Activated CD4-positive, alpha-beta T cell treated with anti-CD3 and anti-CD28 coated beads for 4 hours (primary cell): Measurements from ENCODE around the gene MIB1.

Experiments
- DNase-seq, 2 donors: peaks; one replicate each; pipeline ENCODE4 v3.0.0-alpha.2; 2020

Gene MIB1

DNA sequence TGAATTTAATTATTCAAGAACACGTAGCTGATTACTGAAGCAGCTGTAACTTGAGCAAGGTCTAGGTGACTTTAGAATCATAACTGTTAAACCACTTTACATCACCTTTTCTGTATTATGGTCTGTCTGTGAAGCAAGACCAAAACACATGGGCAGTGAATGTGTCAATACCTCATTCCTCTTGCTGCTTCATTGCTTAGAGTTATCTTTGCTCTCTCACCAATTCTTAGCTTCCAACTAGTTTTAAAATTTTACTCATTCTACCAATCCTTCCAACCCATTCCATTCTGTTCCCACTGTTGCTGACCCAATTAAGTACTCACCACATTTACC, 80.2 kb downstream of the MIB1 start:
- DNase-seq, result no peak

DNA sequence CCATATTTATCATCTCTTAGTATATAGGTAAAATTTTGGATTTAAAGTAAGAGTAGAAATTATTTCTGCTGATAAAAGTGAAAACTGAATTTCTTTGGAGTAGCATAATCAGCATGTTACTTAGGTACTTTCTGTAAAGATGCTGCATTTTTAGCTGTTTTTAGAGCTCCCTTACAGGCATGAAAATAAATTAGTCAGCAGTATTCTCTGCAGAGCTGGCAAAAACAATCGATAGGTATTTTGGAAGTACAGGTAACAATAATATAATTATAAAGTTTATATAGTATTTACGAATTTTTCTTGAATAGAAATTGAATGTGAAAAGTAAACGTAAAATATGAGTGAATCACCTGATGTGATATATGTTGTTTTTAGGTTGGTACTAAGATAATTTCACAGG, 83.3 kb downstream of the MIB1 start:
- no peak for DNase-seq

DNA sequence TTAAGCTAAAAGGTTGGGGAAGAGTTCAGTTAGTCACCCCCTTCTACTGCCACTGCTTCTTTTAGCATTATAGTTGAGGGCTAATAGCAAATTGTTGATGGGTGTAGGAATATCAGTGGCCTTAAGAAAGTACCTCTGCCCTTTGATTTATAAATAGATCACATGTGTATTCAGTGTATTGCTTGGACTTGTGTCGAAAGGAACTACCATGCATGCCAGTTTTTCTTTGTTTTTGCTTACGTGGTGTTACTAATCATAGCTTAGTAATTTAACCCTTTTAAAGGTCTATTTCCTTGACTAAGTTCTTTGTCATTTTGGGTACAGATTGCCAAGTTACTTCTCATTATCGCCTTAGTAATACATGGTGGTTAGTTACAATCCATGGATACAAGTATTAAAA, 85.6 kb downstream of the MIB1 start:
- no peak for DNase-seq

DNA sequence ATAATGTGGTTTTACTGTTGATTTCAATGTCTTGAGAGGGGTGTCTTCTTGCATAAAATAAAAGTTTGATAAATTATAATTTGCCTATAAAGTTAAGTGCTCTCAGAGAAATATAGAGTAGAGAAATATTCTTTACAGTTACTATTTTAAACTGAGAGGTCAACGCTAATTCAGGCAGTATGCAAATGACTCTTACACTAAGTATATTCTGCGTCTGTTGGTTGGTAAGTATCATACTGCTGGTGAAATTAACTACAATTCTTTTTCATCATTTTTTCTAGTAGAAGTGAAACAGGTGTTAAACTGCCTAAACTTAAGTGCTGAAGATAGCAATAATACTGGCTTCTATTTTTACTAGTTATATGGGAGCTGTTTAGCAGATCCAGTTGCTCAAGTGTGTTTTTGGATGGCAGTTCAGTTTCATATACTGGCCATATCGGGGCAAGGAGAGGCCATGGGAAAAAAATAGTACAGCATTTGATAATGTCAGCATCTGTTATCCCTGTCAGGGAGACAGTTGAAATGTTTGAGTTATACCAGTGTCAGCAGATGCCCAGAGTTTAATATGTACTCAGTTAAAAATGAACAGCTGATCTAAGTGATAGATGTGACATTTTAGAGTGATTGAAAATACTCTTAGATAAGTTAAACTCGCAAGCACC, 86.2 kb downstream of the MIB1 start:
- no peak for DNase-seq

DNA sequence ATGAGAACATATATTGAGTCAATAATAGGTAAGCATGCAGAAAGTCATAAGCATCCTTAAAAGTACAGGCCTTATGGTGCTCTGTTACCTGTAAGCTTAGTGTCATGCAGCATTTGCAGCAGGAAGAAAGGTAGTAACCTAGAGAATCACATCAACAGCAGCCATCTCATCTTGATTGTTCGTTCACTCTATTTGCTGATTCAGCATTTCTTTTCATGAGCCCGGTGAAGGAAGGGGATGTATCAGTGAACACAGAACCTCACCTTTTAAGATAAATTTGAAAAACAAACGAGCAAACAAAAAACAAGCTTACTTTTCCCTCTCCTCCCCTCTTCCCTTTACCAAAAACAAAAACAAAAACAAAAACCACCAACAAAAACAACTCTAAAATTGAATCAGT, 89.9 kb downstream of the MIB1 start:
- no peak for DNase-seq

DNA sequence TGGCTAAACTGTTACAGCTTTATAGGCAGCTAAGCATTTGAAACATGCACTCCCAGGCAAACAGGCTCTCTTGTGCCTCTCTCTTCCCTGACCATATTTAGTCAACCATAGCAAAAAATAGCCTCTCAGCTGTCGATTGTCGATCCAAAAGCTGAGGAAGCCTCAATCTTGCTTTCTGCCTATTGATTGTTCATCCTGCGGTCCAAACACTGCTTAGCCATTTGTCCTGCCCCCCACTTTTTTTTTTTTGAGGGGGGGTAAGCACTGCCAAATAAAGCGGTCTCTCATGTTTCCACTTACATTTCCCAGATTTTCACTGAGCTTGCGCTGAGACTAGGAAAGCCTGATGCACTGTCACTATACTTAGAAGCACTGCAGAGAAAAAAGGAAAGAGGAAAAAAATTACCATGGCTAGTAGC, 90.8 kb downstream of the MIB1 start:
- no peak for DNase-seq

DNA sequence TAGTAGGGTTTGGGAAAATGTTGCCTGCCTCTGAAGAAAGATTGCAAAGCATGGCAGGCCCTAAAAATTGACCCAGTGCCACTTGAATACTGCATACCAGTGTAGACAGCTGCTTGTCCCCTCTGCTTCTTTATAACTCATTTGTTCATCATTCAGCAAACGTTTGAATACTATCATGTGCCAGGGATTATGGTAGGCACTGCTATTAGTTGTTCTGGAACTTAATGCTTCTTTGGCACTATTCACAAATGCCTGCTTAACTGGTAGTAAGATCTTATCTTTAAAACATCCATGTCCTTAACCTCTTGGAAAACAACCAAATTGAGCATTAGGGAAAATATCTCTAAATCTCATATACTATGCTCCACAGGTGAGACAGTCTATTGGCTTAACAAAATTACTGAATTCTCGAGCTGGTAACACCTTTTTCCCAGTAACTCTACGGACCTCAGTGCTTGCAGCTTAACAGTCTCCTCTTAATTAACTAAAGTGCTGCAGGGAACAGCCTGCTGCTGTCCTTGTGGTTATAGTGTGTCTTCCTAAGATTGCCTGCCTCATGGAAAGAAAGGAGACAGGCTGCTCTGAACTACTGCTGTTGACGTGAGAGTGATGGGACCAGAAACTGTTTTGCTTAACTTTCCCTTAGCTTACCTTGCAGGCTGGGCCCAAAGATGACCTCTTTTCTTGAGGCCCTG, 93.2 kb downstream of the MIB1 start:
- DNase-seq, result no peak

DNA sequence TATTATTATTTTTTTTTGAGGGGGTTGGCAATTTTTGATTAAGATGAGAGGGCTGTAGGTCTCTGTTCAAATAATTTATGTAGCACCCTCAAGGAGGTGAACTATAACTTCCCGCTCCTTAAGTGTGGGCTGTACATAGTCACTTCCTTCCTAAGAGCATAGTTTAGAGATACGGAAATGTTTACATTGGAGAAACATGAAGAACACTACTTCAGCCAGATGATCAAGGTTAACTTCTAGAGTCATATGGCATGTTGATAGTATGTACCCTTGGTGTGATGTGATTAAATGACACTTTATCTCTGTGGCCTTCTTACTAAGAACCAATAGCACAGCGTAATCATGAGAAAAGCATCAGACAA, 93.7 kb downstream of the MIB1 start:
- no peak for DNase-seq

DNA sequence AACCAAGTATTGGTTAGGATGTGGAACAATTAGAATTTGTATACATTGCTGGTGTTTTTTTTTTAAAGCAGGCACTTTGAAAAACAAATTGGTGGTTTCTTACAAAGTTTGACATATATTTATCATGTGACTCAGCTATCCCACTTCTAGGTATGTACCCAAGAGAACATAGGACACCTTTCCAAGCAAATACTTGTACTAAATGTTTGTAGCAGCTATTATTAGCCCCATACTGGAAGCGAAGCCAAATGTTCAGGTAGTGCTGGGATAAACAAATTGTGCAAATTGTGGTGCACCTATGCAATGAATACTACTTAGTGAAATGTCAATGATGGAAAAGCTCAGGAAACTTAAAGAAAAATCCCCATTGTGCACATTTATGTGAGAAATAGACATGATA, 101.0 kb downstream of the MIB1 start:
- no peak for DNase-seq

DNA sequence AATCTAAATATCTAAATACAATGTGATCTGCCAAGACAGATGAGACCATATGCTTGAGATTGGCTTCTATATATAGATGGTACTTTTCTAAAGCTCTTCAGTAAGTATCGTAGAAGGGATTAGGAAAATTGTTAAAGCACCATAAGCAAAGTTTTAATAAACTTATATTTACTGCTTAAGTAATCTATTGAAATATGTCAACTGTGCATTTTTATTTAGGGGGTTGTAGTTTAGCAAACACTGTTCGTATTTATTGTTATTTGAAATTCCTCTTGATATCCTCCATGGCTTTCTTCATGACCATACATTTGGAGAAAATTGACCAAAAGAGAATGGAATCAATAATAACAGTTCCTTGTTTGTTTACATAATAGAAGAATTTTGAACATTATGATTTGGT, 102.7 kb downstream of the MIB1 start:
- no peak for DNase-seq

DNA sequence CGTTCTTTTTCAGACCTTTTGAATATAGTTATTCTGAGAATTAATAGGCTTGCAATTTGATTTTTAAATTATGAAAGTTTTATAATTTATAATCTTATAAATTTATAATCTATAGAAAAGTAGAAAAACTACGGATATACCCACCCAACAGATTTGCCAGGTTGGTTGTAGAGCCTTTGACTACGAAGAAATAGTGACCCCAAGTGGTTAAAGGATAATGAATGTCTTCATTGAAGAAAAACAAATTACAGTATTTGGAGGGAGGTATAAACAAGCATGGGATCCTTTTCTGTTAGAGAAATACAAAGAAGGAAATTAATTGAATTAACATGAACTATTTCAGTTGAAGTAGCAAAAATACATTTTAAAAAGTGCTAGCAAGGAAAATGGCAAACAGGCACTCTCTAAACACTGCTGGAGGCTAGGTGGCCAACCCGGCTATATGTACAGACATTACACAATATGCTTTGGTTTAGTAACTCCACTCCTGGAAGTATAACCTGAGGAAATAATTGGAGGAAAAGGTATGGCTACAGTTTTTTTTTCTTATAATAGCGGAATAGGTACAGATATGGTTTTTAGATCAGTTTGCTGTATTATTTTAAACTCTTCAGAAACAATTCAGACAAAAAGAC, 110.9 kb downstream of the MIB1 start:
- no peak for DNase-seq

DNA sequence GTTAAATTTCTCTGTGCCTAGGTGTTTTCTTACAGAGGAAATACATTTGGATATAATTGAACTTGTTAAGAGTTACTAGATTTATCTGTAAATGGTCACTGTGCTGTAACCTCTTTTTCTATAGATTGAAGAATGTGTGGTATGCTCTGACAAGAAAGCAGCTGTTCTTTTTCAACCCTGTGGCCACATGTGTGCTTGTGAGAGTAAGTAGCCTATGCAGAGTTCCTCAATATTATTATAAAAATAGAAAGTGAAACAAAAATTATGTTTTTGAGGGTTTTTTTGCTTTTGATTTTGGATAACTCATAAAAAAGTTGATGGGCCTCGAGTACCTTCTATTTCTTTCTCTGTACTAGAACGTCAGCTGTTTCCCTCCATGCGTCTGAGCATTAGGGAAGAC, 112.4 kb downstream of the MIB1 start:
- DNase-seq, result no peak

DNA sequence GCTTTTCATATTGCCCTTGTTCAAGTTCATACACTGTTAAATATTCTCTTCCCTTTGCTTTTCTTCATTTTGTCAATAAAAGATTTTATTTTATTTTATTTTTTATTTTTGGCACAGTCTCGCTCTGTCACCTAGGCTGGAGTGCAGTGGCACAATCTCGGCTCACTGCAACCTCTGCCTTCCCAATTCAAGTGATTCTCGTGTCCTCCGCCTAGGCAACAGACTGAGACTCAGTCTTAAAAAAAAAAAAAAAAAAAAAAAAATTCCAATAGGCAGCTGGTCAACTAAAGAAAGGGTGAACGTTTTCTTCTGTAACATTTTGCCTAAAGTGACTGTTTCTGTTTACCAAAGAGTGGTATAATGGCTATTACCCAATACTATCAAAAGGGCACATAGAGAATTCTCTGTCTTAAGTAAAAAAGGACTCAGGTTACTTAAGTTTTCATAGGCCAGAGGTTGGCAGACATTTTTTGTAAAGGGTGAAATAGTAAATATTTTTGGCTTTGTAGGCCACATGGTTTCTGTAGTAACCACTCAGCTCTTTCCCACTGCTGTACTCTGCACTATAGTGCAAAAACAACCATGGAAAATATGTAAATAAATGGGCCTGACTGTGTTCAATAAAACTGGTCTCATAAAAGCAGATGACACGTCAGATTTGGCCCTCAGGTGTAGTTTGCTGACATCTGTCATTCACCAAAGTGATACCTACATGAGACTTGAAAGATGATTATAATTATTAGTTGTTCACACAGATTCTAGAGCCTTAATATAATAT, 113.4 kb downstream of the MIB1 start:
- no peak for DNase-seq

DNA sequence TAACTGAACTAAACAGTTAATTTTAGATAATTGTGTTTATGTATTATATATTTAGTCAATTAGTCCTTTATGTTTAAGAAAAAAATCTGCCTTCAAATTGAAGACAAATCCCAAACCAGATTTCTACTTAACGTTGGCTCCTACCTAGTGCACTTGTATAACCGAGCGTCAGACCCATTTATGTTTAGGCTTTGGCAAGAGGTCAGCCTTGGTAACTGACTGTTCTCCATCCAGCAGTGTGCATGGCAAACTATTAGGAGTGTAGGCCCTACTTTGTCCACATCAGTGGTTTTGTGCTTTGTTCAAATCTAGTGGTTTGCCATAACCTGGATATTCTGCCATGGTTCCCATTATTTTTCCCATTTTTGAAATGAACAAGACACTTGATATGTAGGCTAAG, 114.8 kb downstream of the MIB1 start:
- DNase-seq, result no peak

DNA sequence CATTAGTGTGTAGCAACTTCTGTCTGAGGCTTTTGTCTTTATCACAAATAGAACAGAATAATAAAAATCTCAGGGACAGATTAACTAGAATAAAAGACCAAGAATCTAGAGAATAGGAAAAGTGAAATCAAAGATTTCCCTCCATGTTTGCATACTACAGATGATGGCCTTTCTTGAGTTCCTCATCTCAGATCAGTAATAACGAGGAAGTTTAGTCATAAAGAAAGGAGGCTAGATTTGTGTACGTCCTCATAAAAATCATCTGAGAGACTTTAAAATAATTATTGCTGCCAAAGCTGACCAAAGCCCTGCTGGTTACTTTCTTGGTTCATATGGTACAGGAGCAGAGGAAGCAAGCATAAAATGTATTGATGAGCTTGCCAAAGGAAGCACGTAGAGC, 117.3 kb downstream of the MIB1 start:
- no peak for DNase-seq

DNA sequence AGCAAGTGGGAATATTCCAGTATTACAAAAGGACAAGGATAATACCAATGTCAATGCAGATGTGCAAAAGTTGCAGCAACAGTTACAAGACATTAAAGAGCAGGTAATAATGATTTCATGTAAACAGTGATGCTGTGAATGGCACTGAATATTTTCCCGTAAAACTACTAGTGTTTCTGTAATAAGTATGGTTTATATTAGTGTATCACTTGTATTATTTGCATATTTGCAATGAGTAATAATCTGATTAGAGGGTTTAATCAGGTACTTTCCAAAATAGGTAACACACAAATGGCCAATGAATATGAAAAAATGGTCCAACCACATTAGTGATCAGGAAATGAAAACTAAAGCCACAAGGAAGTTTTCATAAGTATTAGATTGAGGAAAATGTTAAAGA, 118.0 kb downstream of the MIB1 start:
- no peak for DNase-seq

DNA sequence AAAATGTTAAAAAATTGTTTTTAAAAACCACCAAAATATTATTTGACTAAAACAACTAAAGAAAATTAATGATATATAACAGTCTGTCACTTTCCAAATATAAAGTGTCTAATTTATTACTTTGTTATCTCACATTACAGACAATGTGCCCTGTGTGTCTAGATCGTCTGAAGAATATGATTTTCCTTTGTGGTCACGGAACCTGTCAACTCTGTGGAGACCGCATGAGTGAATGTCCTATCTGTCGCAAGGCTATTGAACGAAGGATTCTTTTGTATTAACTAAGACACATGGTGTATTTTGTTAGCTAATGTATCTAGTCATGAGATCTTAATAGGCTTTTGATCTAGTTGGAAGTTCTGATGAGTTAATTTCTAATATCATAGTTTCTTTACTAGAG, 123.8 kb downstream of the MIB1 start:
- no peak for DNase-seq

DNA sequence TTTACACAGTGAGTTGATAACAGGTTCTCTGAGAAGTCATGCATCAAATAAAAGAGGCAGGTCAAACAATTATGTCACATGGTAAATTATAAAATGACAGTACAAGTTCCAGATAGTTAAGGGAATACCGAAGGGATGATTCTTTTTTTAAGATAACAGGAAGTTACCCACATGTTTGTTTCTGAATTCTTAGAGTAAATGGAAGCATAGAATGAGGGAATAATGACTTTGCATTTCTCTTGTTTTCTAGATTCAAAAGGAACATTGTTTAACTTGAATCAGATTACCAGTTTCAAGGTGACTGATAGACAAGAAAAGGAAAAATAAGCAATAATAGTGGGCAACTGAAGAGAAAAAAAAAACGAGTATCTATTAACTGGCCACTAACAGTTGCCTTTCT, 124.5 kb downstream of the MIB1 start:
- no peak for DNase-seq

DNA sequence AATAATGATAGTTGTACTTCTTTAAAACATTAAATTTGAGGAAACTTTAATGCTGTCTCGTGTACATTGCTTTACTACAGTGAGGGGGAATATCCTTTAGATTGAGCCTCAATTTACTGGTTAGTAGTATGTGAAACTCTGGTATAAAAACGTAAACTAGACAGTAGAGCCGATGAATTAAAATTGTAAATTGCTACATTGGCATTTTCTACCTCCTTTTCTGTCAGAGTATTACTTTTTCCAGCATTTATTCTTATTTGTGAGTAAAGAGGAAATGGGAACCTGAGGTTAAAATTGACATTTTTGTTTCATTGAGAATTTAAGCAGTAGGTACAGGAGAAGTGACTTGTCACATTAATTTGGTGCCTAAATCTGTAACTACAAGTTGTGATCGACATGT, 128.2 kb downstream of the MIB1 start:
- DNase-seq, result no peak

DNA sequence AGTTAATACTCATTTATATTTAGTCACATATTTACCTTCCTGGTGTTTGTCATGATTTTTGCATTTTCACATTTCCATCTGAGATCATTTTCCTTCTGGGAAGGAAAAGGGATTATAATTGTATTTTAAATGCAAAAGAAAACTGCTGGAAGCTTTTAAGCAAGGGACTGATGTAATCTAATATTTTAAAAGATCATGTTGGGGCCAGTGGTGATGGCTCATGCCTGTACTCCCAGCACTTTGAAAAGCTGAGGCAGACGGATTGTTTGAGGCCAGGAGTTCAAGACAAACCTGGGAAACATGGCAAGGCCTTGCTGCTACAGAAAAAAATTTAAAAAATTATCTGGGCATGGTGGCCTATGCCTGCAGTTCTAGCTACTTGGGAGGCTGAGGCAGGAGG, 149.0 kb downstream of the MIB1 start:
- DNase-seq, result no peak

DNA sequence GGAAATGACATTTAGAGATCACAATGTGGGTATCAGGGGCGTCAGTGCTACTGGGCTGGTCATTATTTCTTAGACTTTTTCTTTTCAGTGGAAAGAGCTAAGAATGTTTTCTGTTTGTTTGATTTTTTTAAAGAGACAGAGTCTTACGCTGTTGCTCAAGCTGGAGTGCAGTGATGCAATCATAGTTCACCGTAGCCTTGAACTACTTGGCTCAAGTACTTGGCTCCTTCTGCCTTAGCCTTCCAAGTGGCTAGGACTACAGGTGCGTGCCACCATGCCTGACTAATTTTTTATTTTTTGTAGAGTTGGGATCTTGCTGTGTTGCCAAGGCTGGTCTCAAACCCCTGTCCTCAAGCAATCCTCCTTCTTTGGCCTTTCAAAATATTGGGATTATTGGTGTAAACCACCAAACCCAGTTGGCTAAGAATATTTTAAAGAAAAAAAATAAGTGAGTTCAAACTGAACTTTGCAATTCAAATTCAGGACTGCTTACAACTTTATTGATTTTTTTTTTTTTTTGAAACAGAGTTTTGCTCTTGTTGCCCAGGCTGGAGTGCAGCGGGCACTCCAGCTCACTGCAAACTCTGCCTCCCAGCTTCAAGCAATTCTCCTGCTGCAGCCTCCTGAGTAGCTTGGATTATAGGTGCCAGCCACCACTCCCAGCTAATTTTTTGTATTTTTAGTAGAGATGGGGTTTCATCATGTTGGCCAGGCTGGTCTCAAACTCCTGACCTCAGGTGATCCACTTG, 154.2 kb downstream of the MIB1 start:
- DNase-seq, result no peak

DNA sequence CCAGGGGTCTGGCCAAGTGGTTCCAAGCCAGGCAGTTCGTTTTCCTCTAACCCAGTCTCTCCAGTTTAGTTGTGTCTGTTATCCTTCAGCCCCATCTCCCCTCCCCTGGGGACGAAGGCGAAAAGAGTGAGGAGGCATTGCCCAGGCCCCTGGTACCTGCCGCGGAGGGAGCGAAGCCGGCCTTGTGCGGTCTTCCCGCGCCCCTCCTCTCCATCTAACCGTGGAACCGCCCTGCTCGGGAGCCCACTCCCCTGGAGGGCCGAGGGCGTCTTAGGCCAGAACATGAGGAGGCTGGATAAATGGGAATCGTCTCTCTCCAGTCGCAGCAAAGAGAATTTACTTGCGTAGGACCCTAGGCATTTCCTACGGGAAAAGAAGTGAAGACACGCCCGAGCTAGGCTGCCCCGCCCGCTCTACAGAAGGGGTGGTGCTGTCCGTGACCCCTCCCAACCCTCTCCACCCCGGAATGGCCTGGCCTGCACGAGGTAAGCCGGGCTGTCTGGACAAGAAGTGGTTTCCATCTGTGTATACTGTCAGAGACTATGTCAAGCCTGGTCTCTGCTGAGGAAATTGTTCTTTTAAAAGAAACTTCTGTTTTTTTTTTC, 156.2 kb downstream of the MIB1 start:
- DNase-seq, result no peak

DNA sequence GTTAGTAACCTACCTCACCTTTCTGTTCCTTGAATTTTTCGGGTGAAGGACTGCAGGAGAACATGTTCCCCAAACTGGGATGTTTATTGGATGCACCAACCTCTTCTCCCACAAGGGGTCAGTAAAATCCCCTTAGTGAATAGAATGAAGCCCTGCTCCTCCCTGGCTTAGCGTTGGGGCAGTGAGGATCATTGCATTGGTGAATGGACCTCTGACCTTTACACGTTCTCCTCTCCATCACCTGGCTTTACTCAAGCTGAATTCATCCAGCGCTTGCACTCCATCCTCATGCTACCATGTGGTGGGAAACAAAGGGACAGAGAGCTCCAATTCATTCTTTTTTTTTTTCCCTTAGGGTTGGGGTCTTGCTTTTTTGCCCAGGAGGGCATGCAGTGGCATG, 157.2 kb downstream of the MIB1 start:
- no peak for DNase-seq
